ENCODE data around the gene CAMKV.

GRCh38 chr3:49878686-49879085 is 9.0 kb upstream of the CAMKV start:
- TF ChIP-seq EZH2 (IDR thresholded peaks at IDR 0.05; ENCODE audit: borderline replicate concordance, control insufficient read depth, low read depth, low read length) (no peak), CTCF (IDR thresholded peaks at IDR 0.05 in 2 of 3, conservative IDR thresholded peaks at IDR 0.05 in 1 of 3; ENCODE audit: control insufficient read depth in 2 of 3, extremely low read depth in 1 of 3, insufficient read depth in 1 of 3, low read depth in 3 of 3, low read length in 3 of 3) (no peak), EGR1 (IDR thresholded peaks at IDR 0.05; ENCODE audit: borderline replicate concordance in 1 of 2, low read depth in 2 of 2, low read length in 2 of 2) (no peak), ZNF274 (IDR thresholded peaks at IDR 0.05; ENCODE audit: insufficient read depth, insufficient read length) (no peak), CBX5 (IDR thresholded peaks at IDR 0.05; ENCODE audit: low read depth) (no peak), NFIC (IDR thresholded peaks at IDR 0.05; ENCODE audit: low read depth, low read length) (no peak), TCF7 (IDR thresholded peaks at IDR 0.05; ENCODE audit: borderline replicate concordance) (no peak), HDAC2 (IDR thresholded peaks at IDR 0.05) (no peak), SPI1 (IDR thresholded peaks at IDR 0.05; ENCODE audit: borderline replicate concordance, insufficient read depth, low read depth, low read length) (no peak), NR2C1 (IDR thresholded peaks at IDR 0.05) (no peak), POLR2AphosphoS2 (IDR thresholded peaks at IDR 0.05; ENCODE audit: low read depth, low read length) (no peak), MAX (IDR thresholded peaks at IDR 0.05; ENCODE audit: low read depth, low read length) (no peak), USF1 (IDR thresholded peaks at IDR 0.05; ENCODE audit: borderline replicate concordance, extremely low read length, insufficient read depth, low read depth, low read length) (no peak), REST (IDR thresholded peaks at IDR 0.05; ENCODE audit: low read depth, low read length) (no peak)

All from GM12878 (cell line).